Measurements from ENCODE around the gene CHD9.

CHD9 gene

DNA sequence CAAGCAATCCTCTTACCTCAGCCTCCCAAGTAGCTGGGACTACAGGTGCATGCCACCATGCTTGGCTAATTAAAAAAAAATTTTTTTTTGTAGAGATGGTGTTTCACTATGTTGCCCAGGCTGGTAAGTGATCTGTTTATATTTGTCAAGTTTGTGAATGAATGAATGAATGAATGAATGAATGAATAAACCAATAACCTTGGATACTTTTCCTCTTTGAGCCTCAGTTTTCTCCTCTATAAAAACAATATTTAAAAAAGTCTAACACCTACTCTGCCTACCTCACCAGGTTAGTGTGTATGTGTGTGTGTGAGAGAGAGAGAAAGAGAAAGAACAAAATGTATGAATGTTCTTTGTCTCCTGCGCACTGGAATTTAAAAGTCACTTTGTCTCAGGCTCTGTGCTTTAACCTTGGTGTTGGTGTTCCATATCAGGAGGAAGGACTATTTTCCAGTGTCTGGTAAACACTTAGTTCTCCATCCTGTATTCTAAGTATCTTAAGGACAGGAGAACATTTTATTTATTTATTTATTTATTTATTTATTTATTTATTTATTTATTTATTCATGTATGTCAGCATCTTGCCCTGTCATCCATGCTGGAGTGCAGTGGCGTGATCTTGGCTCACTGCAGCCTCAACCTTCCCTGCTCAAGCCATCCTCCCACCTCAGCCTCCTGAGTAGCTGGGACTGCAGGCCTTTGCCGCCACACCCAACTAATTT lies 27.1 kb downstream of the CHD9 start:
- Histone ChIP-seq H3K79me2 (ENCODE audit: insufficient read depth, low read length) (no peaks in the 10 kb centered on the region; the same call in 1 of the 2 replicates), H3K27me3 (ENCODE audit: insufficient read depth, low read length, poor library complexity, severe bottlenecking) (no peaks in the 10 kb centered on the region), H3K9me2 (replicated peaks; ENCODE audit: low read depth, low read length) (no peaks in the 10 kb centered on the region), H4K20me1 (ENCODE audit: insufficient read depth, low read length, poor library complexity, severe bottlenecking) (no peaks in the 10 kb centered on the region), H3K4me1 (ENCODE audit: insufficient read depth, low read length, poor library complexity, severe bottlenecking) (no peaks in the 10 kb centered on the region), H3K4me3 (ENCODE audit: low read length, poor library complexity, severe bottlenecking) (no peak overlapping the region), H3K9me3 (ENCODE audit: insufficient read depth, low read depth, low read length) (no peaks in the 10 kb centered on the region), H3K4me2 (ENCODE audit: low read depth, low read length, poor library complexity, severe bottlenecking) (no peak overlapping the region), H2AFZ (ENCODE audit: low read length) (no peak overlapping the region), H3K9ac (ENCODE audit: low read depth, low read length, poor library complexity, severe bottlenecking) (no peak overlapping the region), H3F3A (ENCODE audit: low read depth) (no peaks in the 10 kb centered on the region), H3K36me3 (ENCODE audit: insufficient read depth, low read length) (no peaks in the 10 kb centered on the region)
- TF ChIP-seq, protein P1, sequence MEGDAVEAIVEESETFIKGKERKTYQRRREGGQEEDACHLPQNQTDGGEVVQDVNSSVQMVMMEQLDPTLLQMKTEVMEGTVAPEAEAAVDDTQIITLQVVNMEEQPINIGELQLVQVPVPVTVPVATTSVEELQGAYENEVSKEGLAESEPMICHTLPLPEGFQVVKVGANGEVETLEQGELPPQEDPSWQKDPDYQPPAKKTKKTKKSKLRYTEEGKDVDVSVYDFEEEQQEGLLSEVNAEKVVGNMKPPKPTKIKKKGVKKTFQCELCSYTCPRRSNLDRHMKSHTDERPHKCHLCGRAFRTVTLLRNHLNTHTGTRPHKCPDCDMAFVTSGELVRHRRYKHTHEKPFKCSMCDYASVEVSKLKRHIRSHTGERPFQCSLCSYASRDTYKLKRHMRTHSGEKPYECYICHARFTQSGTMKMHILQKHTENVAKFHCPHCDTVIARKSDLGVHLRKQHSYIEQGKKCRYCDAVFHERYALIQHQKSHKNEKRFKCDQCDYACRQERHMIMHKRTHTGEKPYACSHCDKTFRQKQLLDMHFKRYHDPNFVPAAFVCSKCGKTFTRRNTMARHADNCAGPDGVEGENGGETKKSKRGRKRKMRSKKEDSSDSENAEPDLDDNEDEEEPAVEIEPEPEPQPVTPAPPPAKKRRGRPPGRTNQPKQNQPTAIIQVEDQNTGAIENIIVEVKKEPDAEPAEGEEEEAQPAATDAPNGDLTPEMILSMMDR (conservative IDR thresholded peaks at IDR 0.05; ENCODE audit: low read length) = no peak
- no peak for TF ChIP-seq EZH2phosphoT487 (IDR thresholded peaks at IDR 0.05; ENCODE audit: borderline replicate concordance)

DNA sequence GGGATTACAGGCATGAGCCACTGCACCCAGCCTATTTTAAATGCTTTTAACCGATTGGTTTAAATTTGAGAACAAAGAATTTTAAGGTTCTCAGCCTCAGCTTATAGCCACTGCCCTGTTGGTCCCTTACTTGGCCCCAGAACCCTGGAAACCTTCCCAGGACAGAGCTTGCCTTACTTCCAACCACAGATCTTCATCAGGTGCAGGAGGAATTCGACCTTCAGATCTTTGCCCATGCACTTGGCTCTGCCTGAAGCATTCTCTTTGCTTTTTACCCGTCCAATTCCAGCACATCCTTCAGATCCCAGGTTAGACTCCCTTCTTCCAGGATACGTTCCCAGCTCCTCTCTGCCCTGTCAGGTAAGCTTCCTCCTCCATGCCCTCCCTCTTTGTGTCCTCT lies 27.7 kb downstream of the CHD9 start:
- H3K9me3 ChIP-seq (ENCODE audit: insufficient read depth, low read depth, low read length) = no peaks in the 10 kb centered on the region
- no peaks in the 10 kb centered on the region for H3K9me2 ChIP-seq (replicated peaks; ENCODE audit: low read depth, low read length)
- TF ChIP-seq EZH2phosphoT487 (IDR thresholded peaks at IDR 0.05; ENCODE audit: borderline replicate concordance) = no peak
- TF ChIP-seq, protein P1 (conservative IDR thresholded peaks at IDR 0.05; ENCODE audit: low read length) = no peak
- no peaks in the 10 kb centered on the region for H3F3A ChIP-seq (ENCODE audit: low read depth)
- no peaks in the 10 kb centered on the region for H4K20me1 ChIP-seq (ENCODE audit: insufficient read depth, low read length, poor library complexity, severe bottlenecking)
- H3K27me3 ChIP-seq (ENCODE audit: insufficient read depth, low read length, poor library complexity, severe bottlenecking) = no peaks in the 10 kb centered on the region
- no peak overlapping the region for H3K4me2 ChIP-seq (ENCODE audit: low read depth, low read length, poor library complexity, severe bottlenecking)
- no peak overlapping the region for H2AFZ ChIP-seq (ENCODE audit: low read length)
- H3K4me1 ChIP-seq (ENCODE audit: insufficient read depth, low read length, poor library complexity, severe bottlenecking) = no peaks in the 10 kb centered on the region
- no peaks in the 10 kb centered on the region for H3K36me3 ChIP-seq (ENCODE audit: insufficient read depth, low read length)
- H3K9ac ChIP-seq (ENCODE audit: low read depth, low read length, poor library complexity, severe bottlenecking) = no peak overlapping the region
- no peaks in the 10 kb centered on the region; the same call in 1 of the 2 replicates for H3K79me2 ChIP-seq (ENCODE audit: insufficient read depth, low read length)
- H3K4me3 ChIP-seq (ENCODE audit: low read length, poor library complexity, severe bottlenecking) = no peak overlapping the region

DNA sequence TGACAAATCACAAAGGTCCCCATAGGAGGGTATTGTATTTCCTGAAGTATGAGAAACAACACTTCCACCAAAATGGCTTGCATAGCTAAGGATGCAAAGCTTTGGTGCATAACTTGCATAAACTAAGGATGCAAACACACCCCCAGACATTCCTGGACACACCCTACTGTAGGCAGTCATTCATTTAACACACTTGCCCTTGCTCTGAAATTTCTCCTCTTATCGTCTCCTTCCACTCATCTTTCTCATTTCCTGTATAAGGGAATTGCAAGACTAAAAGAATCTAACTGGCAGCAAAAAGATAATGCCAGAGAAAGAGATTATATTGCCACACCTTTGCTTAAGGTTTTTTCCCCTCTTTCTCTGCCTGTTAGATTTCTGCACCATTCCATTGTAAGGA lies 28.3 kb downstream of the CHD9 start:
- H3K4me3 ChIP-seq (ENCODE audit: low read length, poor library complexity, severe bottlenecking) = no peak overlapping the region
- no peak overlapping the region for H3K9ac ChIP-seq (ENCODE audit: low read depth, low read length, poor library complexity, severe bottlenecking)
- TF ChIP-seq, protein P1 (conservative IDR thresholded peaks at IDR 0.05; ENCODE audit: low read length) = no peak
- TF ChIP-seq EZH2phosphoT487 (IDR thresholded peaks at IDR 0.05; ENCODE audit: borderline replicate concordance) = no peak
- no peaks in the 10 kb centered on the region for H3F3A ChIP-seq (ENCODE audit: low read depth)
- no peaks in the 10 kb centered on the region for H3K9me3 ChIP-seq (ENCODE audit: insufficient read depth, low read depth, low read length)
- no peaks in the 10 kb centered on the region; the same call in 1 of the 2 replicates for H3K79me2 ChIP-seq (ENCODE audit: insufficient read depth, low read length)
- no peaks in the 10 kb centered on the region for H3K4me1 ChIP-seq (ENCODE audit: insufficient read depth, low read length, poor library complexity, severe bottlenecking)
- no peak overlapping the region for H3K4me2 ChIP-seq (ENCODE audit: low read depth, low read length, poor library complexity, severe bottlenecking)
- H3K27me3 ChIP-seq (ENCODE audit: insufficient read depth, low read length, poor library complexity, severe bottlenecking) = no peaks in the 10 kb centered on the region
- no peaks in the 10 kb centered on the region for H4K20me1 ChIP-seq (ENCODE audit: insufficient read depth, low read length, poor library complexity, severe bottlenecking)
- H2AFZ ChIP-seq (ENCODE audit: low read length) = no peak overlapping the region
- no peaks in the 10 kb centered on the region for H3K36me3 ChIP-seq (ENCODE audit: insufficient read depth, low read length)
- no peaks in the 10 kb centered on the region for H3K9me2 ChIP-seq (replicated peaks; ENCODE audit: low read depth, low read length)
